IPS-15b (cell line): ENCODE measurements around the gene LMBRD1.
"Not testable (repeated sequence)": the region's sequence is repeated elsewhere in the genome, so short reads cannot be mapped to it uniquely, and the experiment has no call there.

Experiments
- H3K27me3 ChIP-seq: one replicate; pipeline ENCODE4 v1.6.1; 2013; ENCODE audit warnings: low read length; ENCODE audit not compliant: control insufficient read depth, insufficient read depth
- H3K36me3 ChIP-seq: one replicate; pipeline ENCODE4 v1.6.1; 2013; ENCODE audit warnings: low read length; ENCODE audit not compliant: control insufficient read depth, insufficient read depth
- H3K4me1 ChIP-seq: one replicate; pipeline ENCODE4 v1.6.1; 2013; ENCODE audit warnings: mild to moderate bottlenecking, low read length; ENCODE audit not compliant: control insufficient read depth, insufficient read depth
- H3K4me3 ChIP-seq: one replicate; pipeline ENCODE4 v1.5.1; 2013; ENCODE audit warnings: low read depth, low read length
- H3K9ac ChIP-seq: one replicate; pipeline ENCODE4 v1.6.1; 2013; ENCODE audit warnings: low read depth, mild to moderate bottlenecking, low read length
- H3K9me3 ChIP-seq: one replicate; pipeline ENCODE4 v1.6.1; 2013; ENCODE audit warnings: mild to moderate bottlenecking, low read length; ENCODE audit not compliant: control insufficient read depth, insufficient read depth

LMBRD1 gene

DNA sequence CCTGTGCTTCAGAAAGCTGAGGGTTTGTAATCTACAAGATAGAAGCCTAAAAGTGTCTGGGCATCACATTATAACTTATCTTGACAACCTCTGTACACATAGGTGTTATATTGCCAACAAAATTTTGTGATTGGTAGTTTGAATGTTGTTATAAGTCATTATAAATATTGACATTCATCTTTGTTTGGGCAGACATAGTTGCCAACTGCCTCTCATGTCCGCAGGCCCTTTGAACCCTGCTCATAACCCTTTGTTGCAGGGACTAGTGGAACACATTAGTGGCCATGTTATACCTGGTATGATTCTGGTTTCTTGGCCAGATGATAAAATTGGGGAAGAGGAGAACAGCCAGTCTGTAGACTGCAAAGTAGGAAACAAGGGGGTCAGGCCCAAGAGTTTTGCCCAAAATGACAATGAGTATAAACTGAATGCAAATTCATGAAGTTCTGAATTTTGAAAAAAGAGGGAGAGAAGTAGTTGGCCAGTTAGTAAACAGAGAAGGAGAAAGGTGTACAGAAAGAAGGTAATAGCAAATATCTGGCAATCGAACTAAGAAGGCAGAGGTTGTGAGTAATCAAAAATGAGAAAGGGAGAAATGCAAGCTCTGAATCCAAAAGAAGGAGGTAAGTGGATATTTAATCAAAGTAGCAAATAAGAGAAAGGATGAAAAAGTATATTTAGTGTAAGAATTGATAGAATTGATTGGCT is 21.6 kb upstream of the LMBRD1 start:
- Histone ChIP-seq H3K4me1 (peaks cover 4% of the 10 kb centered on the region), H3K27me3 (no peaks in the 10 kb centered on the region), H3K36me3 (no peaks in the 10 kb centered on the region), H3K9ac (no peak overlapping the region), H3K4me3 (no peak overlapping the region), H3K9me3 (no peaks in the 10 kb centered on the region)

- no peak overlapping the region for H3K9ac ChIP-seq
Observed at GRCh38 chr6:69817358-69817757, 20.5 kb upstream of the LMBRD1 start.

DNA sequence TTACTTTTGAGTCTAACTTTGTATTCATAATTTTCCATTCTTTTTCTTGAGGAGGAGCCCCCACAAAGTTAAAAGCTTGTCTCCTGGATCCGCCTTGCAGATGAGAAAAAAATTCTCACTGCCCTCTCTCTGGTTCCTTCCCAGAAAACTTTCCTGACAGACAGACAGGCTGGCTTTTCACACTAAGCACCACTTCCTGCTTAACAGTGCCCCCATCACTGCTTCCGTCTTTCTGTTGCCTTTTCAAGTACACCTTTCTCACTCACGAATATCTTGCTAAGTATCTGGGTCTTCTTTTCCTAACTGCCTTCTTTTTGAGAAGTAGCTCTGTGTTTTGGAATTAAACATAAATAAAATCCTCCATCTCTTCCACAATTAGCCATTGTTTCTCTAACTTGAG is 19.8 kb upstream of the LMBRD1 start:
- Histone ChIP-seq H3K4me3 (no peak overlapping the region), H3K9me3 (no peaks in the 10 kb centered on the region), H3K9ac (no peak overlapping the region), H3K27me3 (no peaks in the 10 kb centered on the region), H3K4me1 (peaks cover 4% of the 10 kb centered on the region), H3K36me3 (no peaks in the 10 kb centered on the region)

More at GRCh38 chr6:69817358-69817757, 20.5 kb upstream of the LMBRD1 start:
- H3K27me3 ChIP-seq = no peaks in the 10 kb centered on the region
- H3K9me3 ChIP-seq = no peaks in the 10 kb centered on the region
- H3K4me1 ChIP-seq = peaks cover 4% of the 10 kb centered on the region
- H3K4me3 ChIP-seq = no peak overlapping the region
- H3K36me3 ChIP-seq = no peaks in the 10 kb centered on the region

DNA sequence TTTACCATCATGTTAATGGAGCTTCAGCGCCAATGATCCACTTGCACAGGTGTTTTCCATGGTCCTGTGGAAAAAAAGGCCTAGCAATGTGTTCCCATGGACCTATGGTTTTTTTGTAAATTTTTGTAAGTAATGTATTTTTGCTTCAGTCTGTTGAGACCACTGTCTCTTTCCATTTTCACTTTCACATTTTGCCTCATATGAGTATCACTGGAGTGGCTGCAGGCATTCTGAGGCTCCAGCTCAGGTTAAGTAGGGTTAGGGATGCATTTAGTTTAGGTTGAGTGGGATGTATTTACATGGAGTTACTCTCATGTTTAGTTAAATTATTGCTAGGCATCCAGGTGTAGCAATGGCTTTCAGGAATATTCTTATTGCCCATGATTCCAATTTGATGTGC is 19.2 kb upstream of the LMBRD1 start:
- no peak overlapping the region for H3K4me3 ChIP-seq
- H3K36me3 ChIP-seq = no peaks in the 10 kb centered on the region
- H3K9me3 ChIP-seq = no peaks in the 10 kb centered on the region
- H3K27me3 ChIP-seq = no peaks in the 10 kb centered on the region
- peaks cover 4% of the 10 kb centered on the region for H3K4me1 ChIP-seq
- no peak overlapping the region for H3K9ac ChIP-seq

DNA sequence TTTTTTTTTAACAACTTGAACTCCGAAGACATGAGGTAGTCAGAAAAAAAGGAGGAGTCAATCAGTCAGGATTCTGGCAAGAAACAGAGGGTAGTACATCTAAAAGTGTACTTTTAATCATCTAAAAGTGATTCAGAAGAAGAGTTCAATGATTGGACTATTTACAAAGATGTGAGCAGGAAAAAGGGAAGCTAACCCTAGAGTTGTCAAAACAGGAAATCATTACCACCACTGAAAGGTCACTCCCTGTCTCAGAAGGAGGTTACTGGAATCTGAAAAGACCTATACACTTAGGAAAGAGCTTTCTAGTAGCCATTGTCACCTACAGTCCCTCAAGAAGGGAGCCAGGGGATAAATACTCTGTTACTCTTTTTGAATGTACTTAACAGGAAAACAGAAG is 16.7 kb upstream of the LMBRD1 start:
- peaks cover 4% of the 10 kb centered on the region for H3K4me1 ChIP-seq
- H3K9ac ChIP-seq = no peak overlapping the region
- no peaks in the 10 kb centered on the region for H3K9me3 ChIP-seq
- no peak overlapping the region for H3K4me3 ChIP-seq
- H3K27me3 ChIP-seq = no peaks in the 10 kb centered on the region
- H3K36me3 ChIP-seq = no peaks in the 10 kb centered on the region

GRCh38 chr6:69812746-69813427 is 16.1 kb upstream of the LMBRD1 start:
- Histone ChIP-seq H3K9me3 (no peaks in the 10 kb centered on the region), H3K36me3 (no peaks in the 10 kb centered on the region), H3K27me3 (no peaks in the 10 kb centered on the region), H3K4me1 (peaks cover 4% of the 10 kb centered on the region), H3K9ac (no peak overlapping the region), H3K4me3 (no peak overlapping the region)

- peaks cover 14% of the 10 kb centered on the region for H3K4me1 ChIP-seq
- H3K27me3 ChIP-seq = no peaks in the 10 kb centered on the region
- H3K36me3 ChIP-seq = no peaks in the 10 kb centered on the region
- H3K9me3 ChIP-seq = no peaks in the 10 kb centered on the region
- H3K4me3 ChIP-seq = no peak overlapping the region
- H3K9ac ChIP-seq = no peak overlapping the region
Observed at GRCh38 chr6:69802995-69803394, 6.2 kb upstream of the LMBRD1 start.

GRCh38 chr6:69801711-69802110 is 4.9 kb upstream of the LMBRD1 start:
- Histone ChIP-seq H3K4me1 (peaks cover 17% of the 10 kb centered on the region), H3K4me3 (no peak overlapping the region), H3K36me3 (no peaks in the 10 kb centered on the region), H3K9ac (no peak overlapping the region), H3K9me3 (no peaks in the 10 kb centered on the region), H3K27me3 (no peaks in the 10 kb centered on the region)

DNA sequence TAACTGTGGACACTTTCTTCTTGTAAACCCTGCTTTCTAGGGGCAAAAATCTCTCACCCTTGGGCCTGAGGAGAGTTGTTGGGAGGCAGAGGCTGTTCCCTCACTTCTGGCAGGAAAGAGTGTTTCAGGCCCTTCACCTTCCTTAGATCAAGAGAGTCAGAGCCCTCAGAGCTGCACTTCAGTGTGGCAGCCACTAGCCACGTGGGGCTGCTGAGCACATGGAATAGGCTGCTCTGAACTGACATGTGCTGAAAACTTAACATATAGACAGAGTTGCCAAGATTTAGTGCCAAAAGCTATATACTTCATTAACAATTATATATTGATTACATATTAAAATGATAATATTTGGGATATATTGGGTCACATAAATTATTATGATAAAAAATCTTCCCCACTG is 4.4 kb upstream of the LMBRD1 start:
- Histone ChIP-seq H3K4me1 (peaks cover 17% of the 10 kb centered on the region), H3K36me3 (no peaks in the 10 kb centered on the region), H3K9me3 (no peaks in the 10 kb centered on the region), H3K9ac (no peak overlapping the region), H3K27me3 (no peaks in the 10 kb centered on the region), H3K4me3 (no peak overlapping the region)

DNA sequence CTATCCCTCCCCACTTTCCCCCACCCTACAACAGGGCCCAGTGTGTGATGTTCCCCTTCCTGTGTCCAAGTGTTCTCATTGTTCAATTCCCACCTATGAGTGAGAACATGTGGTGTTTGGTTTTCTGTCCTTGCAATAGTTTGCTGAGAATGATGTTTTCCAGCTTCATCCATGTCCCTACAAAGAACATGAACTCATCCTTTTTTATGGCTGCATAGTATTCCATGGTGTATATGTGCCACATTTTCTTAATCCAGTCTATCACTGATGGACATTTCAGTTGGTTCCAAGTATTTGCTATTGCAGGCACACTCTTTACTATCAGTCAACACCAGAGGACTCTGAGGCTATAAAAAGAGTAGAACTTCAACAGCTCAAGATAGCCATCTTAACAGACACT is 2.0 kb upstream of the LMBRD1 start:
- peaks cover 17% of the 10 kb centered on the region for H3K4me1 ChIP-seq

GRCh38 chr6:69796073-69796641 is 653 bp downstream of the LMBRD1 start:
- no peaks in the 10 kb centered on the region for H3K27me3 ChIP-seq
- H3K4me3 ChIP-seq = peak overlapping the region; percentile 95
- peaks cover 11% of the 10 kb centered on the region for H3K4me1 ChIP-seq
- no peaks in the 10 kb centered on the region for H3K36me3 ChIP-seq
- H3K9ac ChIP-seq = peak overlapping the region; percentile 56
- H3K9me3 ChIP-seq = no peaks in the 10 kb centered on the region

More for the DNA sequence above, 2.0 kb upstream of the LMBRD1 start:
- H3K36me3 ChIP-seq, H3K9ac ChIP-seq, H3K27me3 ChIP-seq, H3K4me3 ChIP-seq, H3K9me3 ChIP-seq: not testable (repeated sequence)
